Epithelial cell of prostate (primary cell): ENCODE results near the gene FAM219A.
"Not testable (repeated sequence)": the region's sequence is repeated elsewhere in the genome, so short reads cannot be mapped to it uniquely, and the experiment has no call there.

Experiments used
- DNase-seq: peaks from one replicate; pipeline ENCODE4 v3.0.0-alpha.2; 2011; ENCODE audit warnings: low read depth, low spot score
- H3K27ac ChIP-seq: fragments of 450-650 bp; 2 replicates; pipeline ENCODE4 v1.5.1; 2017; ENCODE audit warnings: mild to moderate bottlenecking

The FAM219A gene

DNA sequence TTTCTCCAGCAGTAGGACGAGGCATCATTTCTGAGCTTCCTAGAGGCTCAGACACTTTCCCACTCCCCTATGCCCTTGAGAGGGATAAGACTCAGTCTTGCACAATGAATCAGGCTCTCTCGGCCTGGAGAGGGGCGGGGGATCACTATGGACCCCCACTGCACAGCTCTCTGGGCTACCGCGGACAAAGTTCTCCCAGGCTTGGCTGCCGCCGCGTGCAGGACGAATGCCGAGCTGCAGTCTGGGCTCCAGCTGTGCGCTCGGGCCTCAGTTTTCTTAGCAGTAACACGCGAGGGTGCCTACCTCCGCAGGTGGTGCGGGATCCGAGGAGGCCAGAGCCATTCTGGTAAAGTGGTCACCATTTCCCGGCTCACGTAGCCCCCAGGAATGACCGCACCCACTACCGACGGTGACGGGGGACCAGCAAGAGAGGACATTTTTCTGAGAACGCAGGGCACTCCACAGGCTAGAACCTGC, 78.3 kb downstream of the FAM219A start:
- H3K27ac ChIP-seq: no peak overlapping the region
- DNase-seq: no peak

DNA sequence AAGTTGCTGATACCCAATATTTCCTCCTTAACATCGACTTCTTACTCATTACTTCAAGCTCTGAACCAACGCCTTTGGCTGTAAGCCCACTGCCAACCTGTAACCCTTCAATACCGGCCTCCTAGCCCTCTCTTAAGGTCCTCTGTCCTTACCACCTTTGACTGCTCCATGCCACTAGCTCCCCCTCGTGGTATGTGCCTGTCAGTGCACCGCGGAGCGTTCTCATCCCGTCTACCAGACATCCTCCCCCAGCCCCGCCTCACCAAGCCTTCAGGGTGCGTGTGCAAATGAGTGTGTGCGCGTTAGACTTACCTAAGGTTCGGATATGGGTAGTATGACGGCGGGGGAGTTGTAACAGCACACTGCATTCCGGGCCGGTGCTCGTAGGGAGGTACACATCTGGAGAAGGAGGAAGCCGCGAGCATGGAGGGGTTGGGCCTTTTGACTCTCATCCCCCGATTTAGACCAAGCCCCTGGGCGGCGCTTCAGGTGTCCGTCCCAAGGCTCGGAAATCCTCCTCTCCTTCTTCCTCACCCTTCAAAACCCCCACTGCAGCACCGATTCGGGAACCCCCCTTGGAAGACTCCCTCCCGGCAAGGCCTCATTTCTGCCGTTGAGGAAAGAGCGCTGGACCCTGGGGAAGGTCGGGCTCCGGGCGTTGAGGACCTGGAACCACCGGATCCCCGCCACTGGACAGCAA, 78.9 kb downstream of the FAM219A start:
- no peak overlapping the region for H3K27ac ChIP-seq
- DNase-seq: peak; percentile 41

DNA sequence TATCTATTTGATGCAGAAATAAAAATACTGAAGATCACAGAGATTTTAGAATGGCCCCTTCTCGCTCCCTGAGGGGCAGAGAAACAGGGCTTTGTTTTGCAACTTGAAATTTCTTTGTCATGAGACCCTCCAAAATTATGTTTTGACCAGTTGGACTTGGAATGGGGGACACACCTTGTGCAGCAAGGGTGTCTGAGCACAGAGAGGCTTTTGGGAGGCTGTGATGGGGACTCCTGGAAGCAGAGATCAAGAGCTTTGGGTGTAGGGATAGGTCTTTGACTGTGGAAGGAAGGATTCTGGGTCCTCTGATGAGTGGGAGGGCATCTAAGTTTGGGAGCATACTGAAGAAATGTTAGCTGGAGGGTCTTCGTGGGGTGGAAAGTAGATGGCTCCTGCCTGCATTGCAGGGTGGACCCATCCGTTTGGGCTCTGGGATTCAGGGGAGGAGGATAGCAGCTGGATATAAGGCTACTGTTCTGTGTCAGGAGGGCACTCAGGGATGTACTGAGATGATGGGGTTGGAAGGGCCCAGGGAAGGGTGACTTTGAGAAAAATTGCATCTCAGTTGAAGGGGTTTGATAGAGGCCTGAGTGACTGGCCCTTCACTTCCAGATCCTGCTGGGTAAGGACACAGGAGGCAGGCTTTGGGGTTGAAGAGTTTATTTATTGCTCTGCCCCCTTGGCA, 79.9 kb downstream of the FAM219A start:
- H3K27ac ChIP-seq: no peak overlapping the region
- no peak for DNase-seq

DNA sequence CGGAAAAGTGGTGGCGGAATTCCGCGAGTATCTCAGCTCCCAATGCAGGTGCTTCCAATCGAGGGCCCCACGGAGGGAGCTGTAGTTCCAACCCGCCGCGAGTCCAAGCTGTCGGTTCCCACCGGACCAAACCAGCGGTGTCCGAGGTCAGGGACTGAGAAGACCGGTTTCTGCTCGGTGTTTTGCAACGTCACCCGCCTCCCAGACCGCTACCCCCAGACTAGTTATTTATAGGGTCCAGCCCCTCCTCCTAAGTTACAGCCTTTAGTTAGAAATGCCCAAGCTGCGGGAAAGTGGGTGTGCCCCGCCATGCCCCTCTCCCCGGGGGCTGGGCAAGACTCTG, 81.0 kb downstream of the FAM219A start:
- no peak overlapping the region for H3K27ac ChIP-seq
- DNase-seq: no peak

DNA sequence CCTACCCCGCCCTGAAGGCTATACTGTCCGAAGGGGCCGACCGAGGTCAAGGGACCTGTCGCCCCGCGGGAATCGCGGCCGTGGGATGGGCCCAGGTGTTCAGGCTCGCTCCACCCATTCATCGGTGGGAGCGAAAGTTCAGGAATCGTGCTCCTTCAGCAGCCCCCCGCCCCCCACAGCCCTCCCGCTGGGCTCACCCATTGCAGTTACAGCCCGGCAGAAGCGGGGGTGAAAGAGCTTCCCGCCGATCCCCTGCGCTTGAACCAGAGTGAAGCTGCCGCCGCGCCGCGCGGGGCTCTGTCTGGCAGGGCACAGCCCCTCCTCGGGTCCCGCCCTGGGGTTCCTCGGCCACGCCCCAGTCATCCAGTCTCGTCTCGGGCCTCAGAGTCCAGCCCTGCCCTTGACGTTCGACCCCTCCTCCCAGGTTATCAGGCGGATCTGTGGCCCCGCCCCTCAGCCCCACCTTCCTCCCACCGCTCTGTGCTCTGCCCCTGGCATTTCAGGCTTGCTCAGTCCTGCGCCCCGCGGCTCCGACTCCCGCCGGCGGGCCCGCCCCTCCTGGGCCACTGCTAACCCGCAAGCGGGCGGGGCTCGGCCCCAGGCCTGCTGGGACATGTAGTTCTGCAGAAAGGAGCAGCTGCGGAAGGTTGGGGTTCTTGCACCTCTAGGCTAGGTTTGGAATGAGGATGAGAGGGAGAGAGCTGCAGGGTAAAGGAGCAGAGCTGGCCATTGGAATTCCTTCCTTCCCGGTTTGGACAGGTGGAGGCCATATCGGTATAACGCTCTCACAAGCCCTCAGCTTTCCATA, 81.6 kb downstream of the FAM219A start, which contains the start of gene MYORG:
TSS of gene MYORG (minus strand) at position 303 of the 808 bp plus-strand sequence. CDS start 3,955 bp downstream, outside the sequence.
- peak; percentile 75 for DNase-seq
- peak within 1 kb of the TSS; percentile 40 for H3K27ac ChIP-seq

DNA sequence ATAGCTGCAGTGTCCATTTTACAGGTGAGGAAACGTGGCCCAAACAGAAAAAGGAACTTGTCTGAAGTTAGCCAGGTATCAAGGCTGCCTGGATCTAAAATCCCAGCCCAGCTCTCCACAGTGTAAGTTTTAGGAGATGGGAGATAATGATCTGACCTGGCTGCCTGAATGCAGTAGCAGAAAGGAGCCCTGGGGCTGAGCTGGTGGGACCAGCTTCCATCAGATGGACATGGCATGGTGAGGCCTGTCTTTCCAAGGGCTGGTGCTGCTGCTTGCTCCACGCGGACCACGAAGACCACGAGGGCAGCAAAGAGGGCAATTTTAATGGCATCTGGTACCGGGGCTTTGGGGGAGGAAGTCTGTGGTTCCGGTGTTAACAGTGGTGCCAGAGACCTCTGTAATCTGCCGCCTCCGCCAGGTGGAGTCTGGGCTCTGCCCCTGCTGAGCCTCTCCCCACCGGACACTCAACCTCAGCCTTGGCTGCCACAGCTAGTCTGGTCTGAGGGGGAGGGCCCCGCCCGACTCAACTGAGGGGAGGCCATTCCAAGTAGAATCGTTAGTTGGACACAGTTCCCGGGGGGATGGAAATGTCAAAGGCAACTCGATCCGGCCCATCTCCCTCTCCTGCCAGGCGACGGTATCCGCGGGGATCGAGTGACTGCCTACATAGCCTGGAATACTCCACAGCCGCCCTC, 82.3 kb downstream of the FAM219A start:
- H3K27ac ChIP-seq: peak overlapping the region; percentile 40

DNA sequence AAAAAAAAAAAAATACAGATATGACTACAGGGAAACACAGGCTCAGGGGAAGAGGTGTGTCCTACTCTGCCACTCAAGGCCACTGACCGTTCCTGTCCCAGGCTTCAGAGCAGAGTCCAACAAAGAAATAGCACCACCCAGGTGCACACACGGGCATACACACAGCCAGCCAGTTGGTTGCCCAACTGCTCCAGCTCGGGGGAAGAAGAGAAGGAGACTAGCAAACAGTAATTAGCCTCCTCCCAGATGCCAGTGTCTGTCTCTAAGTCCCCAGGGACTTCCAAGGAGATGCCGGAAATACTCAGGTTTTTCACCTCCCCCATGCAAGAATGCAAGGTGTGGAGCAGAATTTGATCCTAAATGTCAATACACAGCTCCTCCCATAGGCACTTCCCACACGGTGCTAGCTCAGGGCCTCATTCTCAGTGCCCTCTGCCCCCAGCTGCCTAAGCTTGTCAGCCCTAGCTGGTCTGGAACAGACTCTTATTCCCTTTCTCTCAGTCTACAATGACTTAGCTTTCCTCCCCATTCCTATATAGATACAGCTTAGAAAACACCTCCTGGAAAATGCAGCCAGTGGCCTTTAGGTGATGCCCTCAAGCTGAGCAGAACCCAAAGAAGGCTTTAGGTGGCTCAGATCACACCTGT, 83.3 kb downstream of the FAM219A start:
- no peak for DNase-seq
- no peak overlapping the region for H3K27ac ChIP-seq

More for the DNA sequence above, 82.3 kb downstream of the FAM219A start:
- no peak for DNase-seq

DNA sequence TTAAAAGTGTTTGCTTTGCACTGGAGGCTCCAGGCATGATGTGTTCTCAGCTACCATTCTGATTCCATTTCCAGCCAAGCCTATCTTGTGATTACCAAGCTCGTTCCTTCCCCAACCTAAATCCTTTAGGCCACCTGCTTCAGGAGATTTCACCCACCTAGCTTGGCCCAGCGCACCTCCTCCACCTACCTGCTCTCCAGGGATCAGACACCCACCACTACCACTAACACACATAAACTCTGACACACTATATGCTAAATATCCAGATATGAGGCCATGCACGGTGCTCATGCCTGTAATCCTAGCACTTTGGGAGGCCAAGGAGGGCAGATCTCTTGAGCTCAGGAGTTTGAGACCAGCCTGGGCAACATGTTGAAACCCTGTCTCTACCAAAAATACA, 84.0 kb downstream of the FAM219A start:
- no peak for DNase-seq
- H3K27ac ChIP-seq: no peak overlapping the region

DNA sequence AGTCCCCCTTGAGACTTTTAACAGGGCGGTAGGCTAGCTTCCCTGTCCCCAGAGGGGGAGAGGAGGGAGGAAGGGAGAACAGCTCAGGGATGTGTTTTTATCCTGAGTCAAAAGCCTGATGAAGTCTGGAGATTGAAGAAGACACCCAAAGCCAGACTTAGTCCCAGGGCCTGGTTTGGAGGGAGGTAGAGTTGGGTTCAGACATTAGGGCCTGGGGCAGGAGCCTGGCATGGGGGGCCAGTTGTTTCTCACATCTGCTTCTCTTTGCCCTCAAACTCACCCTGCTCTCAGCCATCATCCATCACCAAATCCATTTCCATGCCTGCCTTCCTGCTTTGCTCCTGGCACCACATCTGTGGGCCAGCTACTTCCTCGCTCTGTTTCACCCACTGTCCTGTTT, 84.6 kb downstream of the FAM219A start:
- no peak overlapping the region for H3K27ac ChIP-seq

DNA sequence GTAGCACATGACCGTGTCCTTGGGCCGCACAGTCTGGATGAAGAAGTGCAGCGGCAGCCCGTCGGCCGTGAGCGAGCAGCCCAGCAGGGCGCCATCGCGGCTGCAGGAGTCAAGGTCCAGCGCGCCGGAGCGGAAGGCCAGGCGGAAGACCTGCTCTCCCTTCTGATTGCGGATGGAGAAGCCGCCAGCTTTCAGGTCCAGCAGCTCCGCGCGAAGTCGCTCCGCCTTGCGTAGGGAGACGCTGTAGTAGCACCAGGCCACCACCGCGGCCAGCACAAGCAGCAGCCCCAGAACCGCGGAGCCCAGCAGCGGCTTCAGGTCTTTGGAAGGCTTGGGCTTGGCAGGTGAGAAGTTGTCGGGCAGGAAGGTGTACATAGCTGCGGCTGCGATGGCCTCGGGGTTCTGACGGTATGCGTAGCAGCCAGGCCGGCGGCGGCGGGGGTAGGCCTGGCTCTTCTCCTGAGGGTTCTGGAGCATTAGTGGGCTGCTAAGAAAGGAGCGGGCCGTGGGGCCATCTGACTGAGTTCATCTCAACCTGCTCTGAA, 85.8 kb downstream of the FAM219A start:
- DNase-seq: no peak
- no peak overlapping the region for H3K27ac ChIP-seq

More for the DNA sequence above, 84.6 kb downstream of the FAM219A start:
- no peak for DNase-seq

DNA sequence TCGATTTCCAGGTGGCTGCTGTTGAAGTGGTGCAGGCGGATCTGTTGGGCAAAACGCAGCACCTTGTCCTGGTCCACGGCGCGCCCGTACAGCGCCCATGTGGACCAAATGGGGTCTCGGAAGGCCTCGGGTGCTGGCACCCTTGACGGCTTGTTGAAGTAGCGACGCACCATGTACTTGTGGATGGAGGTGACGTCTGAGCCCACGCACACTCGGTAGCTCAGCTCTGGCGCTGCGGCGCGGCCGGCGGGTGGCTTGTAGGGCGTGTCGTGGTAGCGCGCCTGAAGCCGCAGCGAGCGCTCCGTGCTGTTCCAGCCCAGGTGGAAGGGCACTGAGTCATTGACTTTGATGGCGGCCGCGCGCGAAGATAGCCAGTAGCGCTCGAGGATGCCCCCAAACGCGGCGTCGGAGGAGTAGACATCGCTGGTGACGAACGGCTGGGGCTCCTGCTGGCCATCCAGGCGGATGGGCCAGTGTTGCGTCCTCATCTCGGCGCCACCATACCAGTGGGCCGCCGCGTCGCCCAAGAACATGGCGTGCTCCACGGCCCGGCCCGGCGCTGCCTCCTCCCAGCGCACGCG, 86.4 kb downstream of the FAM219A start:
- H3K27ac ChIP-seq: no peak overlapping the region
- DNase-seq: no peak

DNA sequence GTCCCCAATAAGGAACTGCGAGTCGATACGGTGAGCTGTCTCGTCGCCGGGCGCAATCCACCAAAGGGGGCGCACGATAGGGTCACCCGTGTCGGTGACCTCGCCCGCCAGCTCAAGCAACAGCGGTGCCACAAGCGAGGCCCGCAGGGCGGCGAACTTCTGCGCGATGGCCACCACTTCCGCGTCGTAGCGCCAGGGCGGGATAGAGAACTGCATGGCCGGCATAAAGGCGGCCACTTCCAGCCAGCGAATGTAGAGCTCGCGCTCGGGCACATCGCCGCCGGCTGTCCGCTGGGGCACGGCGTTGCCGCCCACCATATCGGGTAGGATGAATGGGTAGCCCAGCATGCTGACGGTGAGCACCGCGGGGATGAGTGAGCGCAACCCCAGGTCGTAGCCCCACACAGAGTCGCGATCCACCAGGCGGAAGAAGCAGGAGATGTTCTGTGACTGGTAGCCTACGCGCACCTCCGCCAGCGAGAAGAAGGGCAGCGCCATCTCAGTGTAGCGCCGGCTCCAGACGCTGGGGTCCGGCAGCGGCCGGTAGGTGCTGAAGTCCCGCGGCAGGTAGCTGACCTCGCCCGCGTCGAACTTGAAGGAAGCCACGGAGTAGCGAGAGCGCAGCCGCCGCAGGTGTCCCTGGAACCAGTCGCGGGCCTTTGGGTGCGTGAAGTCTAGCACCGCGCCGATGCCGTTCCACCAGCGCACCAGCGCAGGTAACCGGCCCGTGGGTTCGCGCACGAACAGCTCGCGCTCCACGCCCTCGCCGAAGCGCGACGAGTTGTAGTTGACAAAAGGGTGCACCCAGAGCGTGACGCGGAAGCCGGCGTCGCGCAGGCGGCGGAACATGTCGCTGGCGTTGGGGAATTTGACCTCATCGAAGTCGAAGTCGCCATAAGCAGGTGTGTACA, 87.1 kb downstream of the FAM219A start:
- DNase-seq: no peak
- no peak overlapping the region for H3K27ac ChIP-seq

DNA sequence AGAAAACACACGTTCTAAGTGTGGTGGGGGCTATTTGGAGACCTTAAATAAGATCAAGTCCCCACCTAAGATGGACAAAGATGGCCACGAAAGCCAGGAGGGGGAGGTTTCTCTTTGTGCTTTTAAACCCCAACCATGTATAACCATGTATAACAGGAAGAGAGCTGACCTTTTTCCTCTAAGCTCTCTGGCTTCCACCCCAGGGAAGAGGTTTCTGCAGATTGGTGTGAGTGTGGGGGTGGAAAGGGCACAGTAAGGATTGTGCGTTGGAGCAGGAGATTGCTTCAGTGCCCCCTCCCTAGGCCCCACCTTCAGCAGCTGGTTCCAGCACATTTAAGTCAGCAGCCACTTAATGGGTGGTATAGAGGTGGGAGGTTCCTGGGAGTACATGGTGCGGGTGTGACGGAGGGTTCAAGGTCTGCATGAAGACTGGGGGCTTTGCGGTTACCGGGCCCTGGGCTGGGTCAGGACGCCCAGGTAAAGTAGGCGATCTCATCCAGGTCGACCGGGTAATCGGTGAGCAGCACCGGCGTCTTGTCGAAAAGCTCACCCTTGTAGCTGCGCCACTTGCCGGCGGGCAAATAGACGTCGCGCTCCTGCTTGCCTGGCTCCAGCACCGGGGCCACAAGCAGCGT, 87.9 kb downstream of the FAM219A start:
- no peak overlapping the region for H3K27ac ChIP-seq
- DNase-seq: no peak

DNA sequence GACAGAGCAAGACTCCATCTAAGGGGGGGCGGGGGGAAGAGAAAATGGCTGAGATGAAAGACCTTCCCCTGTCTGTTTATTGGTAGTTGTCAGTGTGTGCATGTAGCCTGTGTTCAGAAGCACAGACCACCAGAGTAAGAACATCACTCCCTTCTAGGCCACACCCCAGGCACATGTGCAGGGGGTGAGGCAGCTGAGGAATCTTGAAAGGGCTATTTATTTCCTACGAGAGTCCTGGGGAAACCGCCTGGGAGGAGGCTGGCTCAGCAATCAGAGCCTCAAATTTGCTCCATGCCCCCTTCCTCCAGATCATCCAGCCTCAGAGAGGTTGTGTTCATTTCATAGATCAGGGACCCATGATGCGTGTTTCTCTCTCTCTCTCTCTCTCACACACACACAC, 88.7 kb downstream of the FAM219A start:
- H3K27ac ChIP-seq: no peak overlapping the region
- DNase-seq: no peak

DNA sequence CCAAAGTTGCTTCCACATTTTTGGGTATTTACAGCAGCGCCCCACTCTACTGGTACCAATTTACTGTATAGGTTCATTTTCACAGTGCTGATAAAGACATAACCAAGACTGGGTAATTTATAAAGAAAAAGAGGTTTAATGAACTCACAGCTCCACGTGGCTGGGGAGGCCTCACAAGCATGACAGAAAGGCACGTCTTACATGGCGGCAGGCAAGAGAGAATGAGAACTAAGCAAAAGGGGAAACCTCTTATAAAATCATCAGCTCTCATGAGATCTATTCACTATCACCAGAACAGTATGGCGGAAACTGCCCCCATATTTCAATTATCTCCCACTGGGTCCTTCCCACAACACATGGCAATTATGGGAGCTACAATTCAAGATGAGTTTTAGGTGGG, 89.6 kb downstream of the FAM219A start:
- H3K27ac ChIP-seq, DNase-seq: not testable (repeated sequence)

DNA sequence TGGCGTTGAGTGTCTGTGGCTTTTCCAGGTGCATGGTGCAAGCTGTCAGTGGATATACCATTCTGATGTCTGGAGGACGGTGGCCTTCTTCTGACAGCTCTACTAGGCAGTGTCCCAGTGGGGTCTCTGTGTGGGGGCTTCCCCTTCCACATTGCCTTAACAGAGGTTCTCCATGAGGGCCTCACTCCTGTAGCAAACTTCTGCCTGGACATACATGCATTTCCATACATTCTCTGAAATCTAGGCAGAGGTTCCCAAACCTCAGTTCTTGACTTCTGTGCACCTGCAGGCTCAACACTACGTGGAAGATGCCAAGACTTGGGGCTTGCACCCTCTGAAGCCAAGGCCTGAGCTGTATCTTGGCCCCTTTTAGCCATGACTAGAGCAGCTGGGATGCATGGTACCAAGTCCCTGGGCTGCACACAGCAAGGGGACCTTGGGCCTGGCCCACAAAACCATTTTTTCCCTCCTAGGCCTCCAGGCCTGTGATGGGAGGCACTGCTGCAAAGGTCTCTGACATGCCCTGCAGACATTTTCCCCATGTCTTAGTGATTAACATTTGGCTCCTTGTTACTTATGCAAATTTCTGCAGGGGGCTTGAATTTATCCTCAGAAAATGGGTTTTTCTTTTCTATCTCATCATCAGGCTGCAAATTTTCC, 90.5 kb downstream of the FAM219A start:
- H3K27ac ChIP-seq, DNase-seq: not testable (repeated sequence)

DNA sequence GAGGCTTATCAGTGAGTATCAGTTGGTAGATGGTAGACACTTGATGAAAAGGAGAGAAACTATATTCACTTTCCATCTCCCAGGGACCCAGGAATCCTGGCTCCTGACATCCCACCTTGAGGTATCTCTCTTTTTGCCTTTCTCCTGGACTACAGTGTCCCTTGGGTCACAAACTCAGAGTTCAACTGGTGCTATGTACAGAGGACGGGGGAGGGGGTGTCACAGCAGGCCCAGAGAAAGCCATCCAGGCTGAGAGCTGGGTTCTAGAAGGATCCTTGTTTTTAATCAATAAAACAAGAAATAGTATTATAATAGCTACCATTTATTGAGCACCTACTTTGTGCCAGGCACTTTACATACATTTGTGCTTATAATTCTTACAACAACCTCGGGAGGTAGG, 92.0 kb downstream of the FAM219A start:
- no peak overlapping the region for H3K27ac ChIP-seq
- DNase-seq: no peak
